A673 (cell line): ENCODE results near the gene KEL. TPM values are rescaled to one million over a fixed set of nuclear protein-coding genes. Genes with fewer than 3 reads are reported as not detected.

Experiments used
- BruUV-seq: library from RNA; stranded (reverse); fragments of 400-500 nt; replicated peaks from 2 replicates; lab custom pipeline; 2021; lab: Mats Ljungman, UMichigan
- CTCF ChIA-PET: fragments of 300-600 bp; sonication (Branson Sonifier 250); formaldehyde crosslinking; loops from one replicate; lab custom pipeline; 2022; ENCODE audit warnings: antibody characterized with exemption; lab: Charles Lee
- POLR2A ChIA-PET: fragments of 300-600 bp; sonication (Branson Sonifier 250); formaldehyde crosslinking; loops from one replicate; lab custom pipeline; 2022; ENCODE audit warnings: antibody characterized with exemption; ENCODE audit not compliant: low non-redundant PET; lab: Charles Lee
- DNase-seq: peaks from one replicate; pipeline ENCODE4 v3.0.0-alpha.2; 2015; ENCODE audit warnings: low spot score
- H3K27ac ChIP-seq: fragments of 200-600 bp; sonication (generic); 2 replicates; pipeline ENCODE4 v1.5.1; 2016; ENCODE audit warnings: mixed run types, low read depth, mild to moderate bottlenecking, mixed read lengths, antibody characterized with exemption, low read length; ENCODE audit not compliant: poor library complexity, severe bottlenecking
- H3K27me3 ChIP-seq: fragments of 200-600 bp; sonication (generic); replicated peaks from 2 replicates; pipeline ENCODE4 v1.6.1; 2017; ENCODE audit warnings: mixed run types, low read depth, mild to moderate bottlenecking, mixed read lengths, antibody characterized with exemption, low read length; ENCODE audit not compliant: insufficient read depth, poor library complexity
- H3K36me3 ChIP-seq: fragments of 200-600 bp; sonication (generic); 2 replicates; pipeline ENCODE4 v1.6.1; 2016; ENCODE audit warnings: mixed run types, mild to moderate bottlenecking, mixed read lengths, antibody characterized with exemption, low read length; ENCODE audit not compliant: insufficient read depth, poor library complexity, severe bottlenecking
- H3K4me1 ChIP-seq: fragments of 200-600 bp; sonication (generic); 2 replicates; pipeline ENCODE4 v1.6.1; 2017; ENCODE audit warnings: mixed run types, mild to moderate bottlenecking, mixed read lengths, antibody characterized with exemption, low read length; ENCODE audit not compliant: insufficient read depth, poor library complexity, severe bottlenecking
- H3K4me3 ChIP-seq: fragments of 200-600 bp; sonication (generic); 2 replicates; pipeline ENCODE4 v1.5.1; 2016; ENCODE audit warnings: low read depth, mixed run types, mild to moderate bottlenecking, mixed read lengths, low read length; ENCODE audit not compliant: poor library complexity, severe bottlenecking
- H3K9me3 ChIP-seq: fragments of 200-600 bp; sonication (generic); 2 replicates; pipeline ENCODE4 v1.6.1; 2016; ENCODE audit warnings: mixed run types, low read depth, mild to moderate bottlenecking, mixed read lengths, antibody characterized with exemption, low read length; ENCODE audit not compliant: poor library complexity, severe bottlenecking
- EZH2 ChIP-seq: fragments of 200-600 bp; sonication (generic); IDR thresholded peaks from 2 replicates; pipeline ENCODE4 v1.6.1; 2017; ENCODE audit warnings: borderline replicate concordance, low read depth, mild to moderate bottlenecking, mixed read lengths, antibody characterized with exemption, low read length; ENCODE audit not compliant: poor library complexity, severe bottlenecking
- intact Hi-C: fragments of 100-400 bp; cut with micrococcal nuclease; formaldehyde crosslinking; loops from one replicate; pipeline ENCODE4 v1.10.0; 2022; ENCODE audit not compliant: unreplicated experiment
- total RNA-seq: library from RNA; stranded (reverse); gene quantifications from 2 replicates; pipeline ENCODE4 v1.2.3, GENCODE V29; 2021
- TF ChIP-seq, protein P1 (sequence below): fragments of 300-800, 200-600 bp; sonication (generic); conservative IDR thresholded peaks from 2 replicates; pipeline ENCODE4 v1.5.1; 2017; ENCODE audit warnings: low read depth, mild to moderate bottlenecking, antibody characterized with exemption, low read length, moderate library complexity, mixed read lengths

Gene KEL
- total RNA-seq, 1 experiment from 2014 or later = not detected

GRCh38 chr7:142998966-142999365, 36.8 kb upstream of the KEL start:
- ChIA-PET POLR2A (no interaction called here), CTCF (interaction anchor here (2.8 kb wide), 1 partner anchor 216 kb away, joined by 7 read pairs; no protein-coding TSS in a partner anchor)
- H3K4me3 ChIP-seq = no peak overlapping the region
- no TSS peak for BruUV-seq
- no peak overlapping the region for H3K27ac ChIP-seq
- DNase-seq = no peak
- no peaks in the 10 kb centered on the region for H3K9me3 ChIP-seq
- intact Hi-C loops = no loop called here
- TF ChIP-seq, protein P1, sequence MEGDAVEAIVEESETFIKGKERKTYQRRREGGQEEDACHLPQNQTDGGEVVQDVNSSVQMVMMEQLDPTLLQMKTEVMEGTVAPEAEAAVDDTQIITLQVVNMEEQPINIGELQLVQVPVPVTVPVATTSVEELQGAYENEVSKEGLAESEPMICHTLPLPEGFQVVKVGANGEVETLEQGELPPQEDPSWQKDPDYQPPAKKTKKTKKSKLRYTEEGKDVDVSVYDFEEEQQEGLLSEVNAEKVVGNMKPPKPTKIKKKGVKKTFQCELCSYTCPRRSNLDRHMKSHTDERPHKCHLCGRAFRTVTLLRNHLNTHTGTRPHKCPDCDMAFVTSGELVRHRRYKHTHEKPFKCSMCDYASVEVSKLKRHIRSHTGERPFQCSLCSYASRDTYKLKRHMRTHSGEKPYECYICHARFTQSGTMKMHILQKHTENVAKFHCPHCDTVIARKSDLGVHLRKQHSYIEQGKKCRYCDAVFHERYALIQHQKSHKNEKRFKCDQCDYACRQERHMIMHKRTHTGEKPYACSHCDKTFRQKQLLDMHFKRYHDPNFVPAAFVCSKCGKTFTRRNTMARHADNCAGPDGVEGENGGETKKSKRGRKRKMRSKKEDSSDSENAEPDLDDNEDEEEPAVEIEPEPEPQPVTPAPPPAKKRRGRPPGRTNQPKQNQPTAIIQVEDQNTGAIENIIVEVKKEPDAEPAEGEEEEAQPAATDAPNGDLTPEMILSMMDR = no peak
- TF ChIP-seq EZH2 = no peak
- H3K36me3 ChIP-seq = no peaks in the 10 kb centered on the region
- no peaks in the 10 kb centered on the region for H3K4me1 ChIP-seq
- H3K27me3 ChIP-seq = peaks cover 5% of the 10 kb centered on the region

DNA sequence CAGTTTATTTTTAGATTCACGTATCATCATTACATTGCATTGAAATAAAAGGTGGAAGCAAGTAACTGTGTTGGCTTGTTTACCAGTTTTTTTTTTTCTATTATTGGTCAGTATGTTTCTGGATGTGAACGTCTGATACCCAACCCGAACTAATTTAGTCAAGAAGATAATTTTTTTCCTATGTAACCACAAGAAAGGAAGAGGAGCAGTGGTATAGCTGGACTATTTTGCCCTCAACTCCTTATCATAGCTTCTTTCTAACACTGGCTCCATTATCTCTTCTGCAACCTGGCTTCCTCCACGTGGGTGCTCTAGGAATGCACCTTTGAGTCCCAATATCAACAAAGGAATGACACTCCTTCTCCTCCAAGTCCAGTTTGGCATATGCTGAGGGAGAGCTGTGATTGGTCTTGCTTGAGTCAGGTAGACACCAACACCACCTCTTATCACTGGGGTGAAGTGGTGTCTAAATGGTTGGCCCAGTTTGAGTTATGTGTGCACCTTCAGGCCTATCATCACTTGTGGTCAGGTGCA, 35.4 kb upstream of the KEL start:
- CTCF ChIA-PET = no interaction called here
- POLR2A ChIA-PET = no interaction called here

GRCh38 chr7:142992427-142992826, 30.3 kb upstream of the KEL start:
- Histone ChIP-seq H3K4me3 (no peak overlapping the region), H3K9me3 (no peaks in the 10 kb centered on the region), H3K27ac (no peak overlapping the region), H3K36me3 (no peaks in the 10 kb centered on the region), H3K4me1 (no peaks in the 10 kb centered on the region), H3K27me3 (no peaks in the 10 kb centered on the region)
- DNase-seq = no peak
- TF ChIP-seq EZH2 = no peak
- TF ChIP-seq, protein P1 = no peak
- ChIA-PET POLR2A (no interaction called here), CTCF (no interaction called here)
- BruUV-seq = no TSS peak
- intact Hi-C loops = no loop called here

More for the DNA sequence above, 35.4 kb upstream of the KEL start:
- DNase-seq = no peak
- Histone ChIP-seq H3K27ac (no peak overlapping the region), H3K4me3 (no peak overlapping the region), H3K27me3 (peaks cover 5% of the 10 kb centered on the region), H3K9me3 (no peaks in the 10 kb centered on the region), H3K4me1 (no peaks in the 10 kb centered on the region), H3K36me3 (no peaks in the 10 kb centered on the region)
- no peak for TF ChIP-seq EZH2
- TF ChIP-seq, protein P1 = no peak
- intact Hi-C loops = no loop called here
- no TSS peak for BruUV-seq
